ENCODE measurements around the gene CRLF1.

DNA sequence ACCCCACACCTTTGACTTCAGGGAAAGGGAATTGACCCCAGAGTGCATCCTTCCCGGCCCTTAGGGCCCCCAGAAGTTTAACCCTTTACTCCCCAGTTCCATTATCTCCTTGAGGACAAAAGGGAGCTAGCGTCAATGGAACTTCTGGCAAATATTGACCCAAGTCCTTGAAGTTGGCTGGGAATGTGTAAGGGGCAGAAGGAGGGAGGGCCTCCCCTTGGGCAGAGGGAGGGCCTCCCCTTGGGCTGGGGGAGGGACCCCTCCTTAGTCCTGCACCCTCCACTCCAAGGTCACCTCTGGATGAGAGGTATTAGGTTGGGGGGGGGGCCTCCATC, 3.1 kb upstream of the CRLF1 start:
- TF ChIP-seq CTCF (IDR thresholded peaks at IDR 0.05; ENCODE audit: borderline replicate concordance, extremely low read depth, low read length, poor library complexity, severe bottlenecking) (no peak), EZH2 (IDR thresholded peaks at IDR 0.05; ENCODE audit: borderline replicate concordance, low read depth, low read length, severe bottlenecking) (no peak)
